Adrenal gland (tissue), 12 donors: ENCODE data around the gene TMUB2. TPM values are rescaled to one million over a fixed set of nuclear protein-coding genes. Genes with fewer than 3 reads are reported as not detected.

Experiments
- DNase-seq, 7 donors: peaks; one replicate each; pipeline ENCODE4 v3.0.0-alpha.2; 2019 to 2020
- H3K27ac ChIP-seq, 5 donors: fragments of 200-600 bp; sonication (generic) in 4 of 5; 1 replicate in 3 of 5; 2 replicates in 2 of 5; pipeline versions ENCODE4 v1.5.1 to v1.8.0; 2016 to 2020; ENCODE audit warnings: mild to moderate bottlenecking in 1 of 5
- H3K27me3 ChIP-seq: fragments of 200-600 bp; 2 replicates; pipeline ENCODE4 v1.8.0; 2021
- H3K36me3 ChIP-seq, 2 donors: fragments of 200-600 bp; replicated peaks in 1 of 2; 1 replicate in 1 of 2; 2 replicates in 1 of 2; pipeline versions ENCODE4 v1.5.1 to v1.8.0; 2018 to 2022
- H3K4me1 ChIP-seq, 2 donors: fragments of 200-600 bp; replicated peaks in 1 of 2; 1 replicate in 1 of 2; 2 replicates in 1 of 2; pipeline versions ENCODE4 v1.5.1 to v1.8.0; 2018 to 2021
- H3K4me3 ChIP-seq, 4 donors: fragments of 200-600 bp; sonication (generic) in 3 of 4; one replicate each; pipeline ENCODE4 v1.5.1; 2016 to 2018
- H3K9me3 ChIP-seq, 3 donors: fragments of 200-600 bp; sonication (generic) in 1 of 3; replicated peaks in 1 of 3; 1 replicate in 2 of 3; 2 replicates in 1 of 3; pipeline versions ENCODE4 v1.5.1 to v1.8.0; 2016 to 2021
- CTCF ChIP-seq, 6 experiments: fragments of 450-650 bp in 4 of 6; fragments of 200-600 bp in 2 of 6; sonication (generic) in 1 of 6; IDR thresholded peaks; 1 replicate in 5 of 6; 2 replicates in 1 of 6; pipeline versions ENCODE4 v1.5.1 to v1.8.0; 2016 to 2021; ENCODE audit warnings: antibody characterized with exemption in 6 of 6, mild to moderate bottlenecking in 2 of 6, moderate library complexity in 1 of 6
- POLR2A ChIP-seq, 2 donors: fragments of 450-650 bp; IDR thresholded peaks; one replicate each; pipeline ENCODE4 v1.6.1; 2017; ENCODE audit warnings: antibody characterized with exemption in 2 of 2, mild to moderate bottlenecking in 2 of 2, moderate library complexity in 1 of 2
- WGBS, 4 donors: extraction: QIAGEN DNeasy Blood & Tissue Kit in 2 of 4; methylation state at CpG; one replicate each; pipeline versions ENCODE4 v1.1.5 to v1.1.7; 2013 to 2017; 5-methylcytosine and 5-hydroxymethylcytosine counted together
- intact Hi-C, 2 donors: fragments of 100-400 bp; cut with DNase I; formaldehyde crosslinking; loops; one replicate each; pipeline versions ENCODE4 v1.14.1 to v1.15.0; 2022 to 2023
- polyA plus RNA-seq, 3 donors: library from polyadenylated mRNA; stranded (reverse); fragments of 200-250 nt in 2 of 3; fragments of 350-450 nt in 1 of 3; fragmentation: Illumina TruSeq in 1 of 3; extraction: RNeasy Lipid Tissue Mini Kit (QIAGEN cat#74804) in 1 of 3; gene quantifications; one replicate each; pipeline ENCODE4 v1.2.3, GENCODE V29; 2013 to 2014
- total RNA-seq, 9 donors: library from RNA; depleted of rRNA in 4 of 9; stranded (reverse); fragments of >200 nt in 4 of 9; fragments of 120-200 nt in 1 of 9; fragmentation: NEBNext Ultra II Directional in 1 of 9; extraction: Animal tissue kit (Norgen Biotek cat#: 25700) in 1 of 9; gene quantifications; one replicate each; pipeline versions ENCODE4 v1.1.0 to v1.2.4, GENCODE V29; 2013 to 2023
- donor health status: healthy with polysubstance abuse.
- donor health status: Bipolar disorder and iron deficiency.
- donor health status: DM: yes; HTN: yes; CAD: no.
- donor health status: DM: no; HTN: no; CAD: no.
- donor health status: DM: no; HTN: no; CAD: no.
- donor health status: DM: yes; HTN: yes; CAD: no.

TMUB2 gene
- total and polyA plus RNA-seq, 12 donors = 21.8 to 89.3 (median 40.3) TPM

GRCh38 chr17:44205962-44206824 is 19.4 kb downstream of the TMUB2 start:
- H3K27ac ChIP-seq = no peak overlapping the region
- H3K4me1 ChIP-seq = peaks cover 19 to 25% of the 10 kb centered on the region in 2 donors
- WGBS, 4 donors = 59 to 65% (median 62%) methylated on average over 10 to 13 of the region's 13 CpGs
- DNase-seq = no peak
- intact Hi-C loops = loop anchor here in 1 of 2 donors (10.0 kb wide), 1 partner anchor 319 kb away; no protein-coding TSS in a partner anchor
- no peaks in the 10 kb centered on the region for H3K27me3 ChIP-seq
- no peak overlapping the region for H3K4me3 ChIP-seq
- TF ChIP-seq POLR2A (IDR thresholded peaks at IDR 0.05) (no peak), CTCF (IDR thresholded peaks at IDR 0.05) (no peak)
- H3K9me3 ChIP-seq = no peaks in the 10 kb centered on the region
- peaks cover 0 to 42% of the 10 kb centered on the region in 2 donors for H3K36me3 ChIP-seq

- 70 to 91% (median 84%) methylated on average over 2 to 6 of the region's 6 CpGs for WGBS, 4 donors
- intact Hi-C loops = loop anchor here in 1 of 2 donors (10.0 kb wide), 1 partner anchor 318 kb away; no protein-coding TSS in a partner anchor
- H3K27ac ChIP-seq = no peak overlapping the region
These were observed 20.0 kb downstream of the TMUB2 start for GRCh38 chr17:44206825-44207155.

GRCh38 chr17:44207319-44207718 is 20.5 kb downstream of the TMUB2 start:
- no peak for TF ChIP-seq POLR2A (IDR thresholded peaks at IDR 0.05)
- no peak for TF ChIP-seq CTCF (IDR thresholded peaks at IDR 0.05)
- no peak for DNase-seq
- intact Hi-C loops = loop anchor here in 1 of 2 donors (10.0 kb wide), 1 partner anchor 317 kb away; no protein-coding TSS in a partner anchor
- 85 to 91% (median 87%) methylated on average over 17 of the region's 17 CpGs for WGBS, 4 donors
- peaks cover 24 to 36% of the 10 kb centered on the region in 2 donors for H3K4me1 ChIP-seq
- H3K36me3 ChIP-seq = peaks cover 0 to 47% of the 10 kb centered on the region in 2 donors
- H3K27ac ChIP-seq = no peak overlapping the region
- no peak overlapping the region for H3K4me3 ChIP-seq
- no peaks in the 10 kb centered on the region for H3K27me3 ChIP-seq
- no peaks in the 10 kb centered on the region for H3K9me3 ChIP-seq

More at GRCh38 chr17:44206825-44207155, 20.0 kb downstream of the TMUB2 start:
- Histone ChIP-seq H3K4me3 (no peak overlapping the region), H3K36me3 (peaks cover 0 to 47% of the 10 kb centered on the region in 2 donors), H3K4me1 (peaks cover 24 to 31% of the 10 kb centered on the region in 2 donors), H3K9me3 (no peaks in the 10 kb centered on the region), H3K27me3 (no peaks in the 10 kb centered on the region)
- DNase-seq = no peak
- no peak for TF ChIP-seq CTCF (IDR thresholded peaks at IDR 0.05)
- no peak for TF ChIP-seq POLR2A (IDR thresholded peaks at IDR 0.05)

- no peak overlapping the region for H3K4me3 ChIP-seq
- no peaks in the 10 kb centered on the region for H3K27me3 ChIP-seq
- H3K27ac ChIP-seq = no peak overlapping the region
- no peaks in the 10 kb centered on the region for H3K9me3 ChIP-seq
- peaks cover 24 to 40% of the 10 kb centered on the region in 2 donors for H3K4me1 ChIP-seq
- intact Hi-C loops = loop anchor here in 1 of 2 donors (10.0 kb wide), 1 partner anchor 317 kb away; no protein-coding TSS in a partner anchor
- DNase-seq = no peak
- 75 to 88% (median 80%) methylated on average over 4 to 5 of the region's 5 CpGs for WGBS, 4 donors
- H3K36me3 ChIP-seq = peaks cover 0 to 47% of the 10 kb centered on the region in 2 donors
- TF ChIP-seq POLR2A (IDR thresholded peaks at IDR 0.05) (no peak), CTCF (IDR thresholded peaks at IDR 0.05) (no peak)
These were observed 21.0 kb downstream of the TMUB2 start for GRCh38 chr17:44207743-44208142.
